Dedifferentiated amniotic fluid mesenchymal stem cell (primary cell): Measurements from ENCODE around the gene SNX33.
"Not testable (repeated sequence)": the region's sequence is repeated elsewhere in the genome, so short reads cannot be mapped to it uniquely, and the experiment has no call there.

Experiments used
- DNase-seq: peaks from one replicate; pipeline ENCODE4 v3.0.0-alpha.2; 2016; ENCODE audit errors: extremely low spot score

SNX33 gene

GRCh38 chr15:75661756-75662140 lies 14.0 kb downstream of the SNX33 start:
- DNase-seq = no peak

GRCh38 chr15:75662823-75663519 lies 15.3 kb downstream of the SNX33 start:
- DNase-seq = no peak

GRCh38 chr15:75663931-75664421 lies 16.3 kb downstream of the SNX33 start:
- no peak for DNase-seq

- DNase-seq = peak; percentile 96
Observed at GRCh38 chr15:75666823-75667501, 19.2 kb downstream of the SNX33 start.

GRCh38 chr15:75669191-75669878 lies 21.6 kb downstream of the SNX33 start:
- no peak for DNase-seq

- no peak for DNase-seq
Observed at GRCh38 chr15:75669879-75670212, 22.1 kb downstream of the SNX33 start.

GRCh38 chr15:75671730-75672602 lies 24.3 kb downstream of the SNX33 start:
- DNase-seq = no peak

- peak; percentile 50 for DNase-seq
Observed at GRCh38 chr15:75672646-75673425, 25.1 kb downstream of the SNX33 start.

- DNase-seq = peak; percentile 42
Observed at GRCh38 chr15:75673426-75674235, 25.9 kb downstream of the SNX33 start.

GRCh38 chr15:75674366-75674765 lies 26.7 kb downstream of the SNX33 start:
- DNase-seq = no peak

GRCh38 chr15:75675579-75676404 lies 28.1 kb downstream of the SNX33 start:
- DNase-seq = no peak

GRCh38 chr15:75676688-75677464 lies 29.2 kb downstream of the SNX33 start:
- DNase-seq = no peak

- no peak for DNase-seq
Observed at GRCh38 chr15:75677465-75678323, 30.0 kb downstream of the SNX33 start.

GRCh38 chr15:75678324-75678690 lies 30.6 kb downstream of the SNX33 start:
- DNase-seq = not testable (repeated sequence)

GRCh38 chr15:75680007-75680789 lies 32.5 kb downstream of the SNX33 start:
- no peak for DNase-seq

- no peak for DNase-seq
Observed at GRCh38 chr15:75682181-75683135, 34.7 kb downstream of the SNX33 start.
